ENCODE data around the gene RUNX1.

Gene RUNX1

GRCh38 chr21:34889676-34890469 is 159.2 kb downstream of the RUNX1 start:
- peak; percentile 58 to 67 for DNase-seq

GRCh38 chr21:34889320-34889675 is 159.8 kb downstream of the RUNX1 start:
- peak; percentile 54 to 55 for DNase-seq

GRCh38 chr21:34888569-34889319 is 160.4 kb downstream of the RUNX1 start:
- DNase-seq = peak; percentile 68 to 77

GRCh38 chr21:34887725-34888568 is 161.2 kb downstream of the RUNX1 start:
- DNase-seq = peak; percentile 89 to 93

DNA sequence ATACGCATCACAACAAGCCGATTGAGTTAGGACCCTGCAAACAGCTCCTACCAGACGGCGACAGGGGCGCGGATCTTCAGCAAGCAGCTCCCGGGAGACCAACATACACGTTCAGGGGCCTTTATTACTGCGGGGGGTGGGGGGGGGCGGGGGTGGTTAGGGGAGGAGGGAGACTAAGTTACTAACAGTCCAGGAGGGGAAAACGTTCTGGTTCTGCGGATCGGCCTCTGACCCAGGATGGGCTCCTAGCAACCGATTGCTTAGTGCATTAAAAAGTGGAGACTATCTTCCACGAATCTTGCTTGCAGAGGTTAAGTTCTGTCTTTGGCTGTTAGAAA is 162.0 kb downstream of the RUNX1 start:
- DNase-seq = peak in 1 of 2 experiments; percentile 6

GRCh38 chr21:34886240-34887104 is 162.6 kb downstream of the RUNX1 start:
- DNase-seq = peak in 1 of 2 experiments; percentile 18

DNA sequence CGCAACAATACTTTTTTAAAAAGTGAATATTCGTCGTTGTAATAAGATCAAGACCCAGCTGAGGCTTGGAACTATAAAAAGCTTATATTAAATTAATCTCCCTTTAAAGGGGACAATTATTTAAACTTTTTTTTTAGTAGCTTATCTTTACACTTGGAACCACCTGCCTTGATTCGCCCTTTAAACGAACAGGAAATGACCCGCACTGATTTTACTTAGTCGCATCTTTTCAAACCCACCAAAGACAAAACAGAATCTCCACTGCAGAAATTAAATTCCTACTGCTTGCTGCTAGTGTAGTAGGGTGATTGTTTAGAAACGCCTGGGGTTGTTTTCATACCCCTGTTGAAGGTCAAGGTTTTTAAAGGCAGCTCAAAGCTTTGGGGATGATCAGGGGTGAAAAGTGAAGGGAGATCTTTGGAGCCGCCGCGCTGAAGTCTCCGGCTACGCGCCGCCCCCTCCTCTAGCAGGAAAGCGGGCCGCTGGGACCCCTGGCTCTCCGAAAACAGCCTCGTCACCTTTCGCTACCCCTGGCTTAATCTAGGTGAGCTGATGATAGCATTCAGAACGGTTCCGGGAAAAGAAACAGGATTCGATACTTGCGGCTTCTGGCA is 163.4 kb downstream of the RUNX1 start:
- DNase-seq = no peak

GRCh38 chr21:34885125-34885524 is 164.0 kb downstream of the RUNX1 start:
- DNase-seq = no peak

DNA sequence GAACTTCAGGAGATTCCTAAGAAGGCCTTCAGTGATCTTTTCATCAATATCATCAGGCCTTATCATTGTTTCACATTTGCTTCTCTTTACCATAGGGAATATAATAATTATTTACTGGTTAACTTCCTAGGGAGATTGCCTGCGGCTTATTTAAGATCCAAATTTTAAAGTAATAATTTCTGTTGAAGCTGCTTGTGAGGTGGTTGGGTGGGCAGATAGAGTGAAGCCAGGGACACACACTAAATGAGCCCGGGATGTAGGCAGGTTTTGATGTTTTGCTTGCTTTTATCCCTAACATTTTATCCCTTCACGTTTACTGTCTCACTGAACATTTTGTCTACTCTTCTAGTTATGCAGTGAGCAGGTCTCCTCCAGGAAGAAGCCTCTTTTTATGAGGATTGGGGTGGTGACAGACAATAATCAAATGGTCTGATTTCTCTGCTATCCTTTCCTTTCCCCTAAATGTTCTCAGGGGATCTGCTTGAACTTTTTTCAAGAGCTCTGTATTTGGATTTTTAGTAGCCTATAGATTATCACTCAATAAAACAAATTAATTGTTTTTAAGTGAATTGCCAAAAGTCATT is 164.7 kb downstream of the RUNX1 start:
- no peak for DNase-seq

DNA sequence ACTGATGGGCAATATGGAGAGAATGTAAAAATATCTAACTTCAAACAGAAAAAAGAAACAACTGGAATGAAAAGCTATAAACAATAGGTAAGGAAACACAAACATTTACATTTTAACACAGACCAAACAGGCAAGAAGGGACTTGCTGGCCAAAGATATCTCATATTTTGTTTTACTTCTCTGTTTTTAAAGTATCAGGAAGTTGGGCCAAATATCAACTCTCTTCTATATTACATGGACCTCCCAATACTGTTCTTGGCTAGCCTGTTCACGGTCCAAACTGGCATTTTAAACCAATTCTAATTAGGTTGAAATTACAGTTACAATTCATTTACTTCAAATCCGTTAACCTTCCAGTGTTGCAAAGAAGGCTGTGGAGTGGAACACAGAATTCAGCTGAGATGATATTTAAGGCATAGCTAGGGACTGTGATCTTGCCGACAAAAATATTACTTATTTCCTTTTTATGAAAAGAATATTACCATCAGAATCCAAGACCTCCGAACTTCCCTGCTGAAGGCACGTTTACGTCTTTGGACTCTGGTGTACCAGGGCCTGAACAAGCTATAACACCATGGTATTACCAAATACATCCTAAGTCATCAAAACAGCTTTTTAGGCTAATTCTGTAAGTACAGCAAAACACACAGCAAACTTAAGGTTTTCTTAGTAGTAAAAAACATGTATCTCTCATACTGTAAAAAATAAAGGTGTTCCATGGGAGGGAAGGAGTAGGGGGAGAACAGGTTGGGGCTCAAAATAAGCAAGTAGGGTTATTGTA is 165.4 kb downstream of the RUNX1 start:
- DNase-seq = no peak

DNA sequence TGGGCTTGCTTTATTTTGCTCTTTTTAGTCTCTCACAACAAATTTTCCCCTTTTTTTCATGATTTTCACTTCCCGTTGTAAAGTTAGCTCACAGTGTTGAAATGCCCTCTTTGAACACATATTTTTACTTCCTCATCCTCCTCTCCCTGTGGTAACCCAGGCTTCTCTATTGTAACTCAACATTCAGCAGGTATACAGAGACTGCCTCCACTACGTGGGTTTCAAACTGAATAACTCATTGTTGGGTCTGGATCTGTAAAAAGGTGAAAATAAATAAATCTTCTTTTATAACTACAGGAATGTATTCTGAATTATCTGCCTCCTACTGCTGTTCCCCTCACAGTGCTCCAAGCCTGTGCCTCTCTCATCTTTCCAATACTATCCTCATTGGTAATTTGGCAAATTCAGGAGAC is 166.4 kb downstream of the RUNX1 start:
- DNase-seq = no peak

GRCh38 chr21:34881839-34882371 is 167.2 kb downstream of the RUNX1 start:
- no peak for DNase-seq

DNA sequence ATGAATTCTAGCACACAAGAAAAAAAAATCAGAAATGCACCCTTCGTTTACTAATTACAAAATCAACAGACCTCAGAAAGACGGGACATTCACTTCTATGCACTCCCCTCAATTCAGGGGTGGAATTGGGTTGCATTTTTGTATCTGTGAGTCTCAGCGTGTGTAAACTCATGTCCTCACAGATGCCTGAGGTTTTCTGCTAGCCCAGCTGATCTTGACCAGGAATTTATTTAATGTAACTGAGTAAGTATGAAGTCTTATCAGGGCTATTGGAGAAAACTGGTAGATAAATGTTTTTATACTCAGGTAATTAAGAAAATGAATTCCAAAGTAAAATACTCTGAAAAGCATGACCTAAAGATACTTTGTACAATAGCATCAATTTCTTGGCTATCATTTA is 167.7 kb downstream of the RUNX1 start:
- DNase-seq = no peak

DNA sequence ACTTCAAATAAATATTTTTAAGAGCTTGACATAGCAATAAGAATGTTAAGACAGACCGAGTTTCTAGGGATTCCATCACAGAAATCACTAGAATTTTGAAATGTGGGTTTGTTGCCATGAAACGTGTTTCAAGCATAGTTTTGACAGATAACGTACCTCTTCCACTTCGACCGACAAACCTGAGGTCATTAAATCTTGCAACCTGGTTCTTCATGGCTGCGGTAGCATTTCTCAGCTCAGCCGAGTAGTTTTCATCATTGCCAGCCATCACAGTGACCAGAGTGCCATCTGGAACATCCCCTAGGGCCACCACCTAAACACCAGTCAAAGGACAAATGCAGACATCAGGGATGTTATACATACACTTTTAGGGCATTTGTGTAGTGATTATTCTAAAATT is 168.7 kb downstream of the RUNX1 start:
- DNase-seq = no peak

DNA sequence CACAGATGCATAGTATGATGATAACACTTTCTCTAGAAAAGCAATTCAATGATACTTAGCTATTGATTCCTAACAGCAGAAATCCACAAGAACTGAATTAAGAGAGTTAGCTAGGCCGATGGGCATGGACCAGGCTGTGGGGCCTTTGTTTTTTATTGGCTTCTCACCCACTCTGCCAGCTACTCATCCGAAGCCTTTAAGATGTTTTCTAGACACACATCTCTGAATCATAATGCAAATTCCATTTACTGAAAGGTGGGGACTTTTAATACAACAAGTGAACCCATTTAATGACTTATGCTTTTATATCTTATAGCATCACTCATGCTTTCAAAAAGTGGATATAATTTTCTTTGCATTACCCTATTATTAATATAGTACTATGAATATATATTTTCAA is 170.2 kb downstream of the RUNX1 start:
- DNase-seq = no peak

DNA sequence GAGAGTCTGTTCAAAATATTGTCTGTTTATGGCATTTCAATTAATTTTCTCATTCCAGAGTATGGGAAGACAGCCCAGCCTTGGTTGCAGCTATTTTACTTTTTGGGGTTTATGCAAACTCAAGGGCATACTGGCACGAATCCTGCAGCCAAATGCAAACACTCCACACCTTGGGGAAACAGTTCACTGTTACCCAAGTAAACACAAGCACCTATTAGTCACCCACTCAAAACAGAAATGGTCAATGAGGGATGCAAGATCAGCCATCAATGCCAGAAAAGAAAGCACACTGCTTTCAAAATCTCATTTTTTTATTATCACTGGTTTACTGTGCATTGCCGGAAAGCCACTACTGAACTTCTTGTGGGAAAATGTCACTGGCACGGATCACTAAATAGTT is 170.6 kb downstream of the RUNX1 start:
- no peak for DNase-seq

- DNase-seq = no peak
These were observed 171.5 kb downstream of the RUNX1 start for GRCh38 chr21:34877485-34878128.

GRCh38 chr21:34875830-34876229 is 173.3 kb downstream of the RUNX1 start:
- no peak for DNase-seq

DNA sequence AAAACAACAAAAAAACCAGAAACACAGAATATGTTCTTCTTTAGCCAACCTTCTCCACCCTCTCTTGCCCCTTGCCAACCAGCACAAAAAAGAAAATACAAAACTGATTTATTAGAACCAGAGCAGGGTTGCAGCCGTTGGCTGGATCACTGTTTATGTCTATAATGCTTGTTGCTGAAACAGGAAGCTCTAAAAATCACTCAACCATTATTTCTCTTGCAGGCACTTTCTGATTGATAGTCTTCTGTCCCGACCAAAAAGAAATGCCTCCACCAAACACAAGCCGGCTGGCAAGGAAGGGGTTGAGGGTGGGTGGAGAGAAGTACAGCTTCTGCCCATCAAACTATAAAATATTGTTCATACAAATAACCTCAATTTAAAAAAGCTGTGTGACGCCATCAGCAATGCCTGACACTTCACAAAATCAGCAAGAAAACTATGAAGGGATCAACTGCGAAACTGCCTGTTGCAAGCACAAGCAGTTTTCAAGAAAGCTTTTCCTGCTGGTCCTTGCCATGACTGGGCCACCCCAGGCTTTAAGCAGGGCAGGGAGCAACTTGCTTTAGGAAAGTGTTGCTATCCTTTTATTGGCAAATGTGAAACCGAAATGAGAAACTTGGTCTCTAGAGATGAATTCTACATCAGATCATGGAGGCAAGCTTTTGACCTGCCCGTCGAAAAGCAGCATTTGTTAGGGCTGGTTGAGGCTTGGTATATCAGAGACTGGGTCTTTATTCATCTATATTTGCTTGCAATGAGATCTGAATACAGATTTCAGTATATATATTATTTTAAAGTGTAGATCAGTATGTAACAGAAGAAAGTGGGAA is 174.2 kb downstream of the RUNX1 start:
- no peak for DNase-seq

Measured in activated CD4-positive, alpha-beta T cell treated with anti-CD3 and anti-CD28 coated beads, Interleukin-2, amount 50 U/mL, for 4 hours (primary cell).